OCI-LY7 (cell line): ENCODE data around the gene CDK17.

Experiments
- EZH2phosphoT487 ChIP-seq: fragments of 200-600 bp; sonication (generic); IDR thresholded peaks from 2 replicates; pipeline ENCODE4 v1.6.1; 2018; ENCODE audit warnings: low read depth, borderline replicate concordance, mild to moderate bottlenecking, mixed run types, antibody characterized with exemption, low read length, moderate library complexity, mixed read lengths
- TF ChIP-seq, protein P1 (sequence below): fragments of 200-600 bp; sonication (generic); conservative IDR thresholded peaks from 2 replicates; pipeline ENCODE4 v1.5.1; 2014; ENCODE audit warnings: mild to moderate bottlenecking, antibody characterized with exemption, low read length, moderate library complexity, mixed read lengths

DNA sequence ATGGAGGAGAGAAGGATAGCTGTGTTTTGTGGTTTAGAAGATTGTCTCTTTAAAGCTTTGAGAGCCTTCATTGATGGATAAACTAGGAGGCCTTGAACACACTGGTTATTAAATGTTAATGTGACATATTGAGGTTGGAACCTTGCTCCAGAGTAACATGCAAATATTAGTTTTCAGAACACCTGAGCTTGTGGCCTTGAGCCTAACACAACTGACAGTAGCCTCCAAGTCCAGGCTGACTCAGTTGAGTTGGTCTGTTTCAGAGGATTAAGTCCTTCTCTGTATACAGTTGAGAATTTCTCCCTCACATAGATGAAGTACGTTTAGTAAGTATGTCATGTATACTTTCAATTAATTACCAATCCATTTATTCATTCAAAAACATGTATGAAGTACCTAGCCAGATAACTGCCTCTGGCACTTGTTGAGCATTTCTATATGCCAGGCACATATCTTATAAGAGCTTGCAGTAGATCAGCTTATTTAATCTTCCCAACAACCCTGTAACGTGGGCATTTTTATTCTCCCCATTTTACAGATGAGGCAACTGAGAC lies 142.6 kb downstream of the CDK17 start:
- TF ChIP-seq, protein P1, sequence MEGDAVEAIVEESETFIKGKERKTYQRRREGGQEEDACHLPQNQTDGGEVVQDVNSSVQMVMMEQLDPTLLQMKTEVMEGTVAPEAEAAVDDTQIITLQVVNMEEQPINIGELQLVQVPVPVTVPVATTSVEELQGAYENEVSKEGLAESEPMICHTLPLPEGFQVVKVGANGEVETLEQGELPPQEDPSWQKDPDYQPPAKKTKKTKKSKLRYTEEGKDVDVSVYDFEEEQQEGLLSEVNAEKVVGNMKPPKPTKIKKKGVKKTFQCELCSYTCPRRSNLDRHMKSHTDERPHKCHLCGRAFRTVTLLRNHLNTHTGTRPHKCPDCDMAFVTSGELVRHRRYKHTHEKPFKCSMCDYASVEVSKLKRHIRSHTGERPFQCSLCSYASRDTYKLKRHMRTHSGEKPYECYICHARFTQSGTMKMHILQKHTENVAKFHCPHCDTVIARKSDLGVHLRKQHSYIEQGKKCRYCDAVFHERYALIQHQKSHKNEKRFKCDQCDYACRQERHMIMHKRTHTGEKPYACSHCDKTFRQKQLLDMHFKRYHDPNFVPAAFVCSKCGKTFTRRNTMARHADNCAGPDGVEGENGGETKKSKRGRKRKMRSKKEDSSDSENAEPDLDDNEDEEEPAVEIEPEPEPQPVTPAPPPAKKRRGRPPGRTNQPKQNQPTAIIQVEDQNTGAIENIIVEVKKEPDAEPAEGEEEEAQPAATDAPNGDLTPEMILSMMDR, result no peak
- TF ChIP-seq EZH2phosphoT487, result no peak
